A549 treated with Mapracorat at 1 μM for 4 hours (cell line): ENCODE data around the gene TPGS1. TPM values are rescaled to one million over a fixed set of nuclear protein-coding genes. Genes with fewer than 3 reads are reported as not detected.

Experiments used
- total RNA-seq: library from RNA; stranded (reverse); fragments of 200-300 nt; extraction: Qiagen RNA extraction; gene quantifications from 5 replicates; pipeline ENCODE4 v1.2.3, GENCODE V29; 2022

Gene TPGS1
- 10.6 to 18.0 TPM (median 17.2 TPM) in 5 replicates for total RNA-seq

GRCh38 chr19:507286-508203, at the start of gene TPGS1:
Gene TPGS1, plus strand, starts transcription at chr19:507497. Its CDS starts 10 bp downstream, at chr19:507507.

GRCh38 chr19:460877-461720, 46.2 kb upstream of the TPGS1 start, which contains the start of gene SHC2:
Gene SHC2, minus strand, starts transcription at chr19:461033. Its CDS starts 37 bp downstream, at chr19:460996.

GRCh38 chr19:496112-496665, 11.1 kb upstream of the TPGS1 start, which contains the start of gene MADCAM1:
Gene MADCAM1, plus strand, starts transcription at chr19:496486. Its CDS starts 14 bp downstream, at chr19:496500.

GRCh38 chr19:531753-532560, 24.7 kb downstream of the TPGS1 start, which contains the start of gene CDC34:
Gene CDC34, plus strand, starts transcription at chr19:531760. Its CDS starts 172 bp downstream, at chr19:531932.

GRCh38 chr19:543910-544608, 36.8 kb downstream of the TPGS1 start, which contains the start of gene GZMM:
Gene GZMM, plus strand, starts transcription at chr19:544053. Its CDS starts 19 bp downstream, at chr19:544072.

Other genes starting within 250 kb of the TPGS1 start
- gene PLPP2, start 216.1 kb upstream of the TPGS1 start, total RNA-seq = 76.6 to 110 TPM (median 101 TPM) in 5 replicates
- gene MIER2, start 162.7 kb upstream of the TPGS1 start, total RNA-seq = 14.0 to 23.9 TPM (median 19.6 TPM) in 5 replicates
- 0.30 to 0.73 TPM (median 0.51 TPM) in 5 replicates for gene C2CD4C, start 98.3 kb upstream of the TPGS1 start, total RNA-seq
- 0.60 to 1.8 TPM (median 1.4 TPM) in 5 replicates for gene SHC2, start 46.5 kb upstream of the TPGS1 start, total RNA-seq
- gene MADCAM1, start 11.0 kb upstream of the TPGS1 start, total RNA-seq = 0.07 to 0.49 TPM (median 0.45 TPM) in 5 replicates
- gene CDC34, start 24.3 kb downstream of the TPGS1 start, total RNA-seq = 59.0 to 102 TPM (median 94.1 TPM) in 5 replicates
- 0.29 to 0.56 TPM (median 0.46 TPM) in 5 replicates for gene GZMM, start 36.6 kb downstream of the TPGS1 start, total RNA-seq
- gene BSG, start 65.1 kb downstream of the TPGS1 start, total RNA-seq = 634 to 727 TPM (median 703 TPM) in 5 replicates
- 25.9 to 39.7 TPM (median 37.5 TPM) in 5 replicates for gene HCN2, start 82.4 kb downstream of the TPGS1 start, total RNA-seq
- gene POLRMT, start 126.0 kb downstream of the TPGS1 start, total RNA-seq = 69.5 to 94.1 TPM (median 92.9 TPM) in 5 replicates
- 0.28 to 0.77 TPM (median 0.72 TPM) in 5 replicates for gene FGF22, start 132.4 kb downstream of the TPGS1 start, total RNA-seq
- gene RNF126, start 155.7 kb downstream of the TPGS1 start, total RNA-seq = 52.1 to 76.4 TPM (median 74.4 TPM) in 5 replicates
- gene FSTL3, start 168.9 kb downstream of the TPGS1 start, total RNA-seq = 190 to 250 TPM (median 228 TPM) in 5 replicates
- 0.18 to 0.23 TPM in 2 of 5 replicates, not detected in the others for gene PRSS57, start 188.0 kb downstream of the TPGS1 start, total RNA-seq
- gene PALM, start 201.4 kb downstream of the TPGS1 start, total RNA-seq = 11.0 to 15.7 TPM (median 14.8 TPM) in 5 replicates
- gene MISP, start 243.6 kb downstream of the TPGS1 start, total RNA-seq = 66.4 to 87.9 TPM (median 83.2 TPM) in 5 replicates